ENCODE results near the gene PRDX5.

PRDX5 gene

GRCh38 chr11:64369440-64370421 is 51.8 kb downstream of the PRDX5 start:
- peaks cover 43 to 72% (median 67%) of the 10 kb centered on the region in 3 donors for H3K36me3 ChIP-seq
- intact Hi-C loops (cut with DNase I; ENCODE audit: low total_unique reads), result no loop called here
- no peaks in the 10 kb centered on the region for H3K27me3 ChIP-seq
- no peak for DNase-seq
- no peak for TF ChIP-seq CTCF (IDR thresholded peaks at IDR 0.05)
- no peak overlapping the region for H3K27ac ChIP-seq
- H3K4me3 ChIP-seq, result no peak overlapping the region
- H3K4me1 ChIP-seq, result peaks cover 0 to 15% (median 7%) of the 10 kb centered on the region in 4 donors
- H3K9me3 ChIP-seq, result no peaks in the 10 kb centered on the region

GRCh38 chr11:64371201-64371600 is 53.3 kb downstream of the PRDX5 start:
- intact Hi-C loops (cut with DNase I; ENCODE audit: low total_unique reads), result no loop called here
- Histone ChIP-seq H3K27me3 (no peaks in the 10 kb centered on the region), H3K4me1 (peaks cover 0 to 15% (median 7%) of the 10 kb centered on the region in 4 donors), H3K27ac (no peak overlapping the region), H3K9me3 (no peaks in the 10 kb centered on the region), H3K4me3 (no peak overlapping the region), H3K36me3 (peaks cover 29 to 58% (median 52%) of the 10 kb centered on the region in 3 donors)
- no peak for TF ChIP-seq CTCF (IDR thresholded peaks at IDR 0.05)
- DNase-seq, result no peak

Data from tibial artery (tissue), 4 donors.